Stimulated activated naive B cell treated with anti-CD40 and anti-IgM and Interleukin-4, amounts not matched to agents 10 μg/mL and 1 μg/mL and 100 μg/mL, for 72 hours (primary cell): Measurements from ENCODE around the gene WDFY4.
A peak's percentile ranks its signal among the peaks of the same experiment; 100 is the strongest.

ENCODE experiments used
- ATAC-seq, 2 donors: fragments of 150-1000 bp; cut with Tn5 transposase; replicated peaks; 2 replicates each; pipeline ENCODE4 v1.10.0; 2021; ENCODE audit warnings: moderate library complexity in 1 of 2
- DNase-seq: peaks from one replicate; pipeline ENCODE4 v3.0.0; 2021
- H3K27ac Mint-ChIP-seq: one replicate; pipeline ENCODE4 v1.8.0; 2022; ENCODE audit warnings: mild to moderate bottlenecking, mixed read lengths
- H3K27me3 Mint-ChIP-seq, 2 donors: one replicate each; pipeline ENCODE4 v1.8.0; 2022; ENCODE audit warnings: mixed read lengths in 2 of 2
- H3K36me3 Mint-ChIP-seq, 2 donors: one replicate each; pipeline ENCODE4 v1.8.0; 2022; ENCODE audit warnings: mixed read lengths in 2 of 2, mild to moderate bottlenecking in 1 of 2
- H3K4me1 Mint-ChIP-seq, 2 donors: one replicate each; pipeline ENCODE4 v1.8.0; 2022; ENCODE audit warnings: mixed read lengths in 2 of 2, mild to moderate bottlenecking in 1 of 2
- H3K4me3 Mint-ChIP-seq, 2 donors: one replicate each; pipeline ENCODE4 v1.8.0; 2022; ENCODE audit warnings: mild to moderate bottlenecking in 2 of 2, mixed read lengths in 2 of 2, moderate library complexity in 1 of 2
- H3K9me3 Mint-ChIP-seq, 2 donors: one replicate each; pipeline ENCODE4 v1.8.0; 2022; ENCODE audit warnings: mixed read lengths in 2 of 2, mild to moderate bottlenecking in 1 of 2

Gene WDFY4

GRCh38 chr10:48802611-48803071 lies 118.0 kb downstream of the WDFY4 start:
- peaks cover 49 to 83% of the 10 kb centered on the region in 2 donors for H3K4me1 Mint-ChIP-seq
- H3K27ac Mint-ChIP-seq, result peak overlapping the region; percentile 97
- peaks cover 68 to 86% of the 10 kb centered on the region in 2 donors for H3K36me3 Mint-ChIP-seq
- ATAC-seq, result peak; percentile 84 to 85
- no peaks in the 10 kb centered on the region for H3K27me3 Mint-ChIP-seq
- DNase-seq, result peak; percentile 28
- peak overlapping the region; percentile 51 to 73 for H3K4me3 Mint-ChIP-seq
- H3K9me3 Mint-ChIP-seq, result peaks cover 7% of the 10 kb centered on the region in 2 donors

- Mint-ChIP-seq H3K9me3 (peaks cover 7% of the 10 kb centered on the region in 2 donors), H3K27me3 (no peaks in the 10 kb centered on the region), H3K27ac (peak overlapping the region; percentile 97), H3K4me1 (peaks cover 42 to 70% of the 10 kb centered on the region in 2 donors), H3K36me3 (peaks cover 61 to 82% of the 10 kb centered on the region in 2 donors), H3K4me3 (peak overlapping the region in 1 of 2 donors; percentile 63)
- ATAC-seq (no peak), DNase-seq (no peak)
Measured at GRCh38 chr10:48803801-48804584, 119.3 kb downstream of the WDFY4 start.

- peak; percentile 51 to 56 for ATAC-seq
- no peaks in the 10 kb centered on the region for H3K27me3 Mint-ChIP-seq
Measured at GRCh38 chr10:48804740-48805182, 120.1 kb downstream of the WDFY4 start.

DNA sequence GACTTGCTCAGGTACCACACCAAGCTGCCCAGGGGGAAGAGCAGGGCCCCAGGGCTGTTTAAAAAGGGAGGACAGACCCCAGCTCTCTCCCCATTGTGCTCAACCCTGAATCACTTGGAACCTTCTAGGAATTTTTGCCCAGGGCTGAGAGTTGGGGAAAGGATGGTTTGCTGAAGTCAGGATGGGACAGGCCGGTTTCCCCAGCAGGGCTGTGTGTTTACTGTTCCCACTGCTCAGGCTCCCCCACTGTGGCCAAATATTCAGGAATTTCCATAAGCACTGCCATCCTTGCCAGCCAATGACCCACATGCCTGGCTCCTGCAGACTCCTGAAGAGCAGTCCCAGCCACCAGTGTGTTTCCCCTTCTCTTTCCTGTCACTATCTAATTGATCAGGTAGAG lies 120.7 kb downstream of the WDFY4 start:
- no peaks in the 10 kb centered on the region for H3K27me3 Mint-ChIP-seq
- H3K27ac Mint-ChIP-seq, result peak overlapping the region; percentile 75
- ATAC-seq, result no peak
- peaks cover 48 to 70% of the 10 kb centered on the region in 2 donors for H3K36me3 Mint-ChIP-seq
- H3K4me1 Mint-ChIP-seq, result peaks cover 28 to 56% of the 10 kb centered on the region in 2 donors
- peak overlapping the region in 1 of 2 donors; percentile 21 for H3K4me3 Mint-ChIP-seq
- no peak for DNase-seq
- H3K9me3 Mint-ChIP-seq, result peaks cover under 1 to 2% of the 10 kb centered on the region in 2 donors

More at GRCh38 chr10:48804740-48805182, 120.1 kb downstream of the WDFY4 start:
- peak overlapping the region; percentile 18 to 63 for H3K4me3 Mint-ChIP-seq
- peaks cover 35 to 62% of the 10 kb centered on the region in 2 donors for H3K4me1 Mint-ChIP-seq
- H3K36me3 Mint-ChIP-seq, result peaks cover 55 to 75% of the 10 kb centered on the region in 2 donors
- DNase-seq, result no peak
- peak overlapping the region; percentile 75 for H3K27ac Mint-ChIP-seq
- H3K9me3 Mint-ChIP-seq, result peaks cover 7% of the 10 kb centered on the region in 2 donors

GRCh38 chr10:48805848-48806247 lies 121.2 kb downstream of the WDFY4 start:
- Mint-ChIP-seq H3K27me3 (no peaks in the 10 kb centered on the region), H3K4me3 (no peak overlapping the region), H3K9me3 (peaks cover 0 to 2% of the 10 kb centered on the region in 2 donors), H3K27ac (peak overlapping the region; percentile 75), H3K36me3 (peaks cover 45 to 70% of the 10 kb centered on the region in 2 donors), H3K4me1 (peaks cover 26 to 51% of the 10 kb centered on the region in 2 donors)
- no peak for ATAC-seq
- no peak for DNase-seq

- H3K27ac Mint-ChIP-seq, result peak overlapping the region; percentile 83
- peaks cover 49 to 71% of the 10 kb centered on the region in 2 donors for H3K36me3 Mint-ChIP-seq
- ATAC-seq (no peak), DNase-seq (no peak)
- peak overlapping the region; percentile 8 to 26 for H3K4me3 Mint-ChIP-seq
- H3K9me3 Mint-ChIP-seq, result peaks cover 0 to 2% of the 10 kb centered on the region in 2 donors
- no peaks in the 10 kb centered on the region for H3K27me3 Mint-ChIP-seq
- H3K4me1 Mint-ChIP-seq, result peaks cover 23 to 49% of the 10 kb centered on the region in 2 donors
Measured at GRCh38 chr10:48806342-48806741, 121.7 kb downstream of the WDFY4 start.

GRCh38 chr10:48807791-48808470 lies 123.3 kb downstream of the WDFY4 start:
- no peak overlapping the region for H3K4me3 Mint-ChIP-seq

DNA sequence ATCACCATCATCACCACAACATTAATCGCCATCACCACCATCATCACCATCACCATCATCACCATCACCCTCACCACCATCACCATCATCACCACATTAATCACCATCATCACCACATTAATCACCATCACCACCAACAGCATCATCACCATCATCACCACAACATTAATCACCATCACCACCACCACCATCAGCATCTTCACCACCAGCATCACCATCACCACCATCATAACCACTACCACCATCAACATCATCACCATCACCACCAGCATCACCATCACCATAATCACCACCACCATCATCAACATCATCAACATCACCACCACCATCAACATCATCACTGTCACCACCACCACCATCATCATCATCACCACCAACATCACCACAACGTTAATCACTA lies 124.6 kb downstream of the WDFY4 start:
- Mint-ChIP-seq H3K4me1 (peaks cover 21 to 33% of the 10 kb centered on the region in 2 donors), H3K9me3 (no peaks in the 10 kb centered on the region), H3K27me3 (no peaks in the 10 kb centered on the region), H3K27ac (no peak overlapping the region), H3K36me3 (peaks cover 45 to 62% of the 10 kb centered on the region in 2 donors), H3K4me3 (no peak overlapping the region)
- DNase-seq (no peak), ATAC-seq (no peak)

More at GRCh38 chr10:48807791-48808470, 123.3 kb downstream of the WDFY4 start:
- DNase-seq (no peak), ATAC-seq (no peak)
- Mint-ChIP-seq H3K4me1 (peaks cover 25 to 46% of the 10 kb centered on the region in 2 donors), H3K9me3 (no peaks in the 10 kb centered on the region), H3K27ac (no peak overlapping the region), H3K36me3 (peaks cover 53 to 70% of the 10 kb centered on the region in 2 donors), H3K27me3 (no peaks in the 10 kb centered on the region)

GRCh38 chr10:48811461-48811860 lies 126.8 kb downstream of the WDFY4 start:
- no peaks in the 10 kb centered on the region for H3K9me3 Mint-ChIP-seq
- ATAC-seq (no peak), DNase-seq (no peak)
- peak overlapping the region; percentile 94 for H3K27ac Mint-ChIP-seq
- peaks cover 12 to 16% of the 10 kb centered on the region in 2 donors for H3K4me1 Mint-ChIP-seq
- H3K4me3 Mint-ChIP-seq, result peak overlapping the region; percentile 7 to 62
- peaks cover 34 to 60% of the 10 kb centered on the region in 2 donors for H3K36me3 Mint-ChIP-seq
- no peaks in the 10 kb centered on the region for H3K27me3 Mint-ChIP-seq

- ATAC-seq, result no peak
- Mint-ChIP-seq H3K27me3 (no peaks in the 10 kb centered on the region), H3K27ac (peak overlapping the region; percentile 94), H3K4me3 (peak overlapping the region in 1 of 2 donors; percentile 62), H3K9me3 (no peaks in the 10 kb centered on the region), H3K4me1 (peaks cover 12 to 16% of the 10 kb centered on the region in 2 donors), H3K36me3 (peaks cover 33 to 63% of the 10 kb centered on the region in 2 donors)
- no peak for DNase-seq
Measured at GRCh38 chr10:48811917-48812316, 127.2 kb downstream of the WDFY4 start.

DNA sequence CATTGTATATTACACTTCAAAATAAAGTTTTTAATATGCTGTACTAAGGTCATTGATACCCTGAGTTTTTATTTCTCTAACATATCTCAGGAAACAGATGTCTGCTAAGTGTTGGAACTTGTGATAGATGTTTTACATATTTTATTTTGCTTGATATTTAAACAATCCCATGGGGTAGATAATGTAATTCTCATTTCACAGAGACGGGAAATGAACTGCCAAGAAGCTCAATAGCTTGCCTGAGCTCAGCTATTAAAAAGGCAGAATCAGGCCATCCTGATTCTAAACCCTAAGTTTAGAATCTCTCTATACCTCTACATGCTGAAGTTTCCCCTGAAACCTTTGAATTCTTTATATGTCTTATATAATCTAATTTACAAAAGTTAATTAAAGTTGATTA lies 128.6 kb downstream of the WDFY4 start:
- Mint-ChIP-seq H3K36me3 (peaks cover 37 to 68% of the 10 kb centered on the region in 2 donors), H3K4me3 (no peak overlapping the region), H3K4me1 (peaks cover 15 to 22% of the 10 kb centered on the region in 2 donors), H3K9me3 (no peaks in the 10 kb centered on the region), H3K27ac (no peak overlapping the region), H3K27me3 (no peaks in the 10 kb centered on the region)
- ATAC-seq, result no peak
- DNase-seq, result no peak

DNA sequence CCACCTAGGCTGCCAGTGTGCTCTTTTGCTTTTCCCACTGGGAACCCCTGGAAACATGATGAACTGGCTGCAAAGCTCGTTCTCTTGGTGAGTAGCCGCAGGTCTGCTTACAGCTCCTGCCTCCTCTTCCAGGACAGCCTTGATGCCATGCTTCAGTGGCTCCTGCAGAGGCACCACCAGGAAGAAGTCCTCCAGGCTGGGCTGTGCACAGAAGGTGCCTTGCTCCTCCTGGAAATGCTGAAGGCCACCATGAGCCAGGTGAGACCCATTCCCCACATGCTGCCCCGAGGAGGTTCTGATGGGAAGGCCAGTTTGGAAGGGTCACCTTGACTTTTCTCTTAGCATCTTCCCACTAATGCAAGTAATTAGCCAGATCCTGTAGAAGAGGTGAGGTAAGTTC lies 129.2 kb downstream of the WDFY4 start:
- Mint-ChIP-seq H3K4me3 (no peak overlapping the region), H3K36me3 (peaks cover 37 to 66% of the 10 kb centered on the region in 2 donors), H3K4me1 (peaks cover 15 to 22% of the 10 kb centered on the region in 2 donors), H3K27ac (no peak overlapping the region), H3K27me3 (no peaks in the 10 kb centered on the region), H3K9me3 (no peaks in the 10 kb centered on the region)
- no peak for DNase-seq
- no peak for ATAC-seq

DNA sequence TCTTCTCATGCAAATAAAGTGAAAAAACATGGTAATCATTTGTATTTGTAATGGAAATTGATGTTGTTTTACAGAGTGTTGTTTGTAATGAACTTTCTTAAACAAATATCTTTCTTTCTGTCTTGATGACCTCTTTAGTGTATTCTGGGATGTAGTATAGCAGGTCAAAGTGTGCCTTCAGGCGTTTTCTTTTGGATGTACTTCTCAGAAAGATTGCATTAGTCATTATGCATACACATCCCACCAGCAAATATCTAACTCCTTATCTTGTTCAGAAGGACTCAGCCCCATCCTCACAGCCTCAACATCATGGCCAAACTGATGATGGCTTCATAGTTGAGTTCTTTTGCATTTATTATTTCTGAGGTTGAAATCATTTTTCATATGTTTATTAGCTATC lies 130.3 kb downstream of the WDFY4 start:
- Mint-ChIP-seq H3K27me3 (no peaks in the 10 kb centered on the region), H3K27ac (peak overlapping the region; percentile 78), H3K9me3 (no peaks in the 10 kb centered on the region), H3K36me3 (peaks cover 40 to 71% of the 10 kb centered on the region in 2 donors), H3K4me3 (peak overlapping the region in 1 of 2 donors; percentile 9), H3K4me1 (peaks cover 15 to 22% of the 10 kb centered on the region in 2 donors)
- no peak for ATAC-seq
- no peak for DNase-seq

DNA sequence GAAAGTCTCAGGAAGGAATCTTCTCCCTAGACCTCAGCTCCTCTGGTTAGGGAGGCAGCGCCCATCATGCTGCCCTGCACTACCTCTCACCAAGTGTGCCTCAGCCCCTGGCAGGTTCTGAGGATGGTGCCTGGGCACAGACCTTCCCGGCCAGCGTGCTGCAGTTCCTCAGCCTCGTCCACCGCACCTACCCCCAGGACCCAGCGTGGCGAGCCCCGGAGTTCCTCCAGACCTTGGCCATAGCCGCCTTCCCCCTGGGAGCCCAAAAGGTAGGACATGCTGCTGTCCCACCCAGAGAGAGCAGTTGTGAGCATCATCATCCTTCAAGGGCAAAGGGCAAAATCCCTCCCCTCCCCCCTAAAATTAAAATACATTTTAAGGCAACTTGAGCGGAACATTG lies 132.5 kb downstream of the WDFY4 start:
- peak overlapping the region; percentile 86 for H3K27ac Mint-ChIP-seq
- no peaks in the 10 kb centered on the region for H3K9me3 Mint-ChIP-seq
- ATAC-seq, result no peak
- no peaks in the 10 kb centered on the region for H3K27me3 Mint-ChIP-seq
- H3K4me1 Mint-ChIP-seq, result peaks cover 19% of the 10 kb centered on the region in 2 donors
- H3K36me3 Mint-ChIP-seq, result peaks cover 37 to 72% of the 10 kb centered on the region in 2 donors
- H3K4me3 Mint-ChIP-seq, result no peak overlapping the region
- no peak for DNase-seq
